Upper lobe of right lung (tissue), 1 donor: ENCODE measurements around the gene MPIG6B. TPM values are rescaled to one million over a fixed set of nuclear protein-coding genes. Genes with fewer than 3 reads are reported as not detected.

ENCODE experiments used
- ATAC-seq: fragments of 200-7000 bp; cut with Tn5 transposase; one replicate; pipeline ENCODE4 v1.9.1; 2020; ENCODE audit warnings: mild to moderate bottlenecking, moderate library complexity
- DNase-seq: peaks from one replicate; pipeline ENCODE4 v3.0.0-alpha.2; 2020
- H3K27ac ChIP-seq: fragments of 200-600 bp; one replicate; pipeline ENCODE4 v1.8.0; 2022
- H3K27me3 ChIP-seq: fragments of 200-600 bp; one replicate; pipeline ENCODE4 v1.8.0; 2022; ENCODE audit warnings: mild to moderate bottlenecking
- H3K36me3 ChIP-seq: fragments of 200-600 bp; one replicate; pipeline ENCODE4 v1.8.0; 2022
- H3K4me1 ChIP-seq: fragments of 200-600 bp; one replicate; pipeline ENCODE4 v1.8.0; 2022
- H3K4me3 ChIP-seq: fragments of 200-600 bp; one replicate; pipeline ENCODE4 v1.8.0; 2022; ENCODE audit warnings: mild to moderate bottlenecking
- H3K9me3 ChIP-seq: fragments of 200-600 bp; one replicate; pipeline ENCODE4 v1.8.0; 2022
- intact Hi-C: fragments of 100-400 bp; cut with DNase I; formaldehyde crosslinking; loops from one replicate; pipeline ENCODE4 v1.11.0; 2022
- total RNA-seq: library from RNA; stranded (reverse); fragmentation: NEBNext Ultra II Directional; extraction: Animal tissue kit (Norgen Biotek cat#: 25700); gene quantifications from one replicate; pipeline ENCODE4 v1.2.1, GENCODE V29; 2021
- TF ChIP-seq, protein P1 (sequence below): fragments of 200-600 bp; IDR thresholded peaks from one replicate; pipeline ENCODE4 v1.8.0; 2022; ENCODE audit warnings: antibody characterized with exemption
- donor health status: DM: no; HTN: yes; CAD: no; lungs with severe emphysema.

MPIG6B gene
- total RNA-seq, 1 donor from 2014 or later: 1.1 TPM

DNA sequence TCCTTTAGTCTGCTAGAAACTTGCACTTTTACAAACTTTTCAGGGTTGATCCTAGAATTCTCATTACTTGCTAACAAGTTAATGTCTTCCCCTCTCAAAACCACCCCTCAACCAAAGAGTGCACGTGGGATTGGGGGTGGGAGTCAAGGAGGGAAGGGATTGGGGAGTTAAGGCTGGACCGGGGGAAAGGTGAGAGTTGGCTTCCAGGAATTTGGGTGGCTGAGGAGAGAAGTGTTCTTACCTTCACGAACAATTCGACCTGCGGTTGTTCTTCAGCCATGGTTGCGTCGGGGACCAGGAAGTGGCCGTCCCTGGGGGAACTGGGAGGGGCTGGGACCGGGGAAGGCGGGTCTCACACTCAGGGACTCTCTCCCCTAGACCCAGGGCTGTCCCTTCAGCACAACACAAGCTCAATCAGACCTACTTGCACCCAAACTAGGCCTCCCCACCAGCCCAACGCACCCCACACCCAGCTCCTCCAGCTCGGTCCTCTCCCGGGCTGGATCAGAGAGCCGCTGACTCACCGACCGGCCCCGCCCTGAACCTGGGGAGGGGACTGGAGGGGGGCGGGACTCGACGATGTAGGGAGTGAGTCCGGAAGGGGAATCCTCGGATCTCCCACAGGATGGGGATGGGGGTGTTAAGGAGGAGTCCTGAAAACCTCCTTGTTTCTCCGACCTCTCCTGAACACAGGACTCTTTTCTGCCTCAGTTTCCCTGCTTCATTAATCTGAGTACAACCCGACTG, 13.0 kb downstream of the MPIG6B start, which contains the start of gene CLIC1:
Gene CLIC1, minus strand, starts transcription at position 510 of the 747 bp plus-strand sequence. Its CDS starts 230 bp downstream, at position 280.
- DNase-seq (peak; percentile 93), ATAC-seq (peak; percentile 68)
- H3K4me3 ChIP-seq: peak within 1 kb of the TSS; percentile 86
- intact Hi-C loops: no loop called here
- H3K27ac ChIP-seq: peak within 1 kb of the TSS; percentile 92
- H3K27me3 ChIP-seq: no peaks in the 10 kb centered on the region
- H3K36me3 ChIP-seq: peaks cover 35% of the 10 kb centered on the region
- peaks cover 57% of the 10 kb centered on the region for H3K4me1 ChIP-seq
- no peaks in the 10 kb centered on the region for H3K9me3 ChIP-seq
- TF ChIP-seq, protein P1, sequence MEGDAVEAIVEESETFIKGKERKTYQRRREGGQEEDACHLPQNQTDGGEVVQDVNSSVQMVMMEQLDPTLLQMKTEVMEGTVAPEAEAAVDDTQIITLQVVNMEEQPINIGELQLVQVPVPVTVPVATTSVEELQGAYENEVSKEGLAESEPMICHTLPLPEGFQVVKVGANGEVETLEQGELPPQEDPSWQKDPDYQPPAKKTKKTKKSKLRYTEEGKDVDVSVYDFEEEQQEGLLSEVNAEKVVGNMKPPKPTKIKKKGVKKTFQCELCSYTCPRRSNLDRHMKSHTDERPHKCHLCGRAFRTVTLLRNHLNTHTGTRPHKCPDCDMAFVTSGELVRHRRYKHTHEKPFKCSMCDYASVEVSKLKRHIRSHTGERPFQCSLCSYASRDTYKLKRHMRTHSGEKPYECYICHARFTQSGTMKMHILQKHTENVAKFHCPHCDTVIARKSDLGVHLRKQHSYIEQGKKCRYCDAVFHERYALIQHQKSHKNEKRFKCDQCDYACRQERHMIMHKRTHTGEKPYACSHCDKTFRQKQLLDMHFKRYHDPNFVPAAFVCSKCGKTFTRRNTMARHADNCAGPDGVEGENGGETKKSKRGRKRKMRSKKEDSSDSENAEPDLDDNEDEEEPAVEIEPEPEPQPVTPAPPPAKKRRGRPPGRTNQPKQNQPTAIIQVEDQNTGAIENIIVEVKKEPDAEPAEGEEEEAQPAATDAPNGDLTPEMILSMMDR: no peak

DNA sequence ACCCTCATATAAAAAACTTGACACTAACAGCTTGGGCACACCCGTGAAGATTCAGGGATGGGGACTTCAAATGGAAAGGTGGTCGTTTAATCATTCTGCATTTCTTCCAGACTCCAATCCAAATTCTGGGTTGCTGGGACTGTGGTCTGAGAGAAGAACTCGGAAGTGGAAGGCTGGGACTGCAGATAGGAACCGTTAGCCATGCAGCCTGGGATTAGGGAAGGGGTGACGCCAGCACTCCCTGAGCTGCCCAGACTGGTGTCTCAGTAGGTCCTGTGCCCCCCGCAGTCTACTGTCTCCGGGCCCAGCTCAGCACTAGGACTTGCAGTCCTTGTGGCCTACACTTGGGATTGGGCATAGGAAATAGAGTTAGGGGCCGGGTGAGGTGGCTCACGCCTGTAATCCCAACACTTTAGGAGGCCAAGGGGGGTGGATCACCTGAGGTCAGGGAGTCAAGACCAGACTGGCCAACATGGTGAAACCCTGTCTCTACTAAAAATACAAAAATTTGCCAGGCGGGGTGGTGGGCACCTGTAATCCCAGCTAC, 13.7 kb downstream of the MPIG6B start:
- ATAC-seq (no peak), DNase-seq (no peak)
- intact Hi-C loops: no loop called here
- H3K4me1 ChIP-seq: peaks cover 55% of the 10 kb centered on the region
- H3K27ac ChIP-seq: peak overlapping the region; percentile 92
- no peaks in the 10 kb centered on the region for H3K9me3 ChIP-seq
- no peaks in the 10 kb centered on the region for H3K27me3 ChIP-seq
- TF ChIP-seq, protein P1: no peak
- H3K4me3 ChIP-seq: peak overlapping the region; percentile 86
- peaks cover 28% of the 10 kb centered on the region for H3K36me3 ChIP-seq

DNA sequence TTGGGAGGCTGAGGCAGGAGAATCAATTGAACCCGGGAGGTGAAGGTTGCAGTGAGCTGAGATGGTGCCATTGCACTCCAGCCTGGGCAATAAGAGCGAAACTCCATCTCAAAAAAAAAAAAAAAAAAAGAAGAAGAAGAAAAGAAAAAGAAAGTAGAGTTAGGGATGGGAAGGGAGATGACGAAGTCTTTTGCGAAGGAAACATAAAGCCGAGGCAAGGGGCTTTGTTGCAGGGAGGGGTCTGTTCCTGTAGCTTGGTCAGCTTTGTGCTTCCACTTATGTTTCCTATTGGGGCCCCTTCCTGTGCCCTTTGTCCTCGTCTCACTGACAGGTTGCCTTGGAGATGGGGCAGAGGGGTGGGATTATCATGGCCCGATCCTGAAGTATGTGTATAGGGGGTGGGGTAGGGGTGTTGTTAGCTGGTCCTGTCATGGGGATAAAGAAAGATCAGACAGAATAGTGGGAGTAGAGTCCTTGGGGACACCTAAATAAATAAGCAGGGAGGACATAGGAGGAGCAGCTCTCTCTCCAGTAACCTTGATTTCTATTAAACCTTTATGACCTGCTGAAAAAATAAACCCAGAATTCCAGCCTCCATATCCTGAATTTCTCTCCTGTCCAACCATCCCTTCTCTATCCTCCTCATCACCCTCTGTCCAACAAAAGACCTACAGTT, 14.3 kb downstream of the MPIG6B start:
- TF ChIP-seq, protein P1: no peak
- ATAC-seq (no peak), DNase-seq (no peak)
- Histone ChIP-seq H3K27me3 (no peaks in the 10 kb centered on the region), H3K27ac (peak overlapping the region; percentile 92), H3K36me3 (peaks cover 22% of the 10 kb centered on the region), H3K4me3 (peak overlapping the region; percentile 2), H3K9me3 (no peaks in the 10 kb centered on the region), H3K4me1 (peaks cover 49% of the 10 kb centered on the region)
- intact Hi-C loops: no loop called here

DNA sequence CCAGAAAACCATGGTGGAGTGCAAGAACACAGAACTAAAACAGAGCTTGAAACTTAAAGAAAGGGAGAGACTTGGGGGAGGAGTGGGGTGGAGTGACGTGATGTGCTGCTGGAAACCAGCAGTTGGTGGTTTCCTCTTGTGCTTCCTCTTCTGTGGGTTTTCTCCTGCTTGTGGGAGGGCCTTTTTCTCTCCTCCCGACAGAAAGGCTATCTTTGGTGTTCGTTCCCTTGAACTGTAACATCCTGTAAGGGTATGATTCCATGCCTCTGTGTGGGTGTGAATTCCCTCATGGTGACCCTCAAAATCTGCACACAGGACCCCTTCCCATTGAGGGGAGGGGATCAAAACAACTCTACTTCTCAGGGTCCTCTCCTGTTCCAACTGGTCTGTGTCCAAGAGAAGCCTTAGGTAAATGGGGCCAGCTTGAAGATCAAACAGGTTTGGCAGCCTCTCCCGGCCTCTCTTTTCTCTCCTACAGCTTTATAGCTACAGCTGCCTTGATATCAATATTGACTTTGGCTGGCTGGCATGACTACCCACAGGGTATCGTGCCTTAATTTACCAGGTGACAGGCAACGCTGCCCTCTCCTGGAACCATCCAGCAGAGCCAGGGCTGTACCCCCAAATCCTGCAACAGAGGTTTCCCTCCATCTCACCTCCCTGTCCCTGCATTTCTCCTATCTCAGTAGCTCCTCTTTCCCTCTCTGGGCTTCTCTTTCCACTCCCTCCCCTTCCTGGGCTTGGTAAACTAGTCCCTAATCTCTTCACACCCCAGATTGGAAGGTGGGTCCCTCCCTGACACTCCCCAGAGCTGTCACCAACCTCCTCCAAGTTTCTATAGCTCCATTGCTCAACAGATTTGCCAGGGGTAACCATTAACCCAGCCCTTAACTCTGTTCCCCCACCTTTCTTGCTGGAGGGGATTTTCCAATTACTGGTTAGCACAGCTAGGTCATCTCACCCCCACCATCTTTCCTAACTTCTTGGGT, 15.1 kb downstream of the MPIG6B start:
- peak; percentile 41 for ATAC-seq

More for the DNA sequence above, 15.1 kb downstream of the MPIG6B start:
- intact Hi-C loops: no loop called here
- H3K27ac ChIP-seq: peak overlapping the region; percentile 92
- DNase-seq: peak; percentile 66
- TF ChIP-seq, protein P1: peak; percentile 27
- H3K9me3 ChIP-seq: no peaks in the 10 kb centered on the region
- peak overlapping the region; percentile 2 for H3K4me3 ChIP-seq
- peaks cover 47% of the 10 kb centered on the region for H3K4me1 ChIP-seq
- peaks cover 14% of the 10 kb centered on the region for H3K36me3 ChIP-seq
- H3K27me3 ChIP-seq: no peaks in the 10 kb centered on the region
